Measurements from ENCODE around the gene CHM. TPM values are rescaled to one million over a fixed set of nuclear protein-coding genes. Genes with fewer than 3 reads are reported as not detected.
"Not testable (repeated sequence)": the region's sequence is repeated elsewhere in the genome, so short reads cannot be mapped to it uniquely, and the experiment has no call there.

CHM gene
- total RNA-seq, 2 donors from 2014 or later = 11.2 to 17.3 TPM

DNA sequence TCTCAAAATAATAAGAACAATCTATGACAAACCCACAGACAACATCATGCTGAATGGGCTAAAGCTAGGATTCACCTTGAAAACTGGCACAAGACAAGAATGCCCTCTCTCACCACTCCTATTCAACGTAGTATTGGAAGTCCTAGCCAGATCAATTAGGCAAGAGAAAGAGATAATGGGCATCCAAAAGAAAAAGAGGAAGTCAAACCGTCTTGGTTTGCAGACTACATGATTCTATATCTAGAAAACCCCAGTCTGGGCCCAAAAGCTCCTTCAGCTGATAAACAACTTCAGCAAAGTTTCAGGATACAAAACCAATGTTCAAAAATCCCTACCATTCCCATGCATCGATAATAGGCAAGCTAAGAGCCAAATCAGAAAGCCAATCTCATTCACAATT is 59.0 kb downstream of the CHM start:
- DNase-seq (no peak), ATAC-seq (no peak)
- H3K27me3 Mint-ChIP-seq = no peaks in the 10 kb centered on the region
- no peaks in the 10 kb centered on the region for H3K9me3 ChIP-seq (ENCODE audit: control insufficient read depth, low read length, poor library complexity, severe bottlenecking)
- peaks cover 8% of the 10 kb centered on the region for H3K4me1 Mint-ChIP-seq
- H3K36me3 Mint-ChIP-seq (ENCODE audit: low read depth) = peaks cover 2% of the 10 kb centered on the region
- H3K27ac Mint-ChIP-seq = no peak overlapping the region
- H3K4me3 Mint-ChIP-seq = no peak overlapping the region

GRCh38 chrX:85980286-85980685 is 67.1 kb downstream of the CHM start:
- no peak overlapping the region for H3K27ac Mint-ChIP-seq
- no peaks in the 10 kb centered on the region for H3K9me3 ChIP-seq (ENCODE audit: control insufficient read depth, low read length, poor library complexity, severe bottlenecking)
- ATAC-seq (no peak), DNase-seq (no peak)
- H3K27me3 Mint-ChIP-seq = no peaks in the 10 kb centered on the region
- no peak overlapping the region for H3K4me3 Mint-ChIP-seq
- no peaks in the 10 kb centered on the region for H3K4me1 Mint-ChIP-seq
- no peaks in the 10 kb centered on the region for H3K36me3 Mint-ChIP-seq (ENCODE audit: low read depth)

DNA sequence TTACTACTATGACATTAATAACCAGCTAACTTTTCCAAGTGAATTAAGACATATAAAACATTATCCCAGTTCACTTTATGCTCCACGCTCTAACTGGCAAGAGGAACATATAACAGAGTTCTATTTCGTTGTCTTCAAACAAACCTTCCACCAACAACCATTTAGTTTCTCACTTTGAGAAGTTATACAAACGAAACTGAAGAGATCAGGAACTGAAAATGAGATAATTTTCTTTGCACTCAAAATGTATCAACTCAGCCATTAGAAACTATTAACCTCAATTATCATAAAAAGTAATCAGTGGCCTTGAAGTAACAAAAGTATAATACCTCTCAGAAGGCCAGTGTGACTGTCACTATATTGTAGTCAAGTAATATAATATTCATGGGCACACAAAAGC is 70.1 kb downstream of the CHM start:
- H3K9me3 ChIP-seq (ENCODE audit: control insufficient read depth, low read length, poor library complexity, severe bottlenecking) = no peaks in the 10 kb centered on the region
- DNase-seq = no peak
- ATAC-seq = no peak
- no peaks in the 10 kb centered on the region for H3K27me3 Mint-ChIP-seq
- H3K4me1 Mint-ChIP-seq = no peaks in the 10 kb centered on the region
- H3K27ac Mint-ChIP-seq = no peak overlapping the region
- no peaks in the 10 kb centered on the region for H3K36me3 Mint-ChIP-seq (ENCODE audit: low read depth)
- no peak overlapping the region for H3K4me3 Mint-ChIP-seq

- not testable (repeated sequence) for H3K27ac Mint-ChIP-seq; H3K9me3 ChIP-seq (ENCODE audit: control insufficient read depth, low read length, poor library complexity, severe bottlenecking); H3K4me1 Mint-ChIP-seq; H3K27me3 Mint-ChIP-seq; H3K4me3 Mint-ChIP-seq; H3K36me3 Mint-ChIP-seq (ENCODE audit: low read depth); ATAC-seq; DNase-seq
Observed at GRCh38 chrX:85972351-85972750, 75.0 kb downstream of the CHM start.

DNA sequence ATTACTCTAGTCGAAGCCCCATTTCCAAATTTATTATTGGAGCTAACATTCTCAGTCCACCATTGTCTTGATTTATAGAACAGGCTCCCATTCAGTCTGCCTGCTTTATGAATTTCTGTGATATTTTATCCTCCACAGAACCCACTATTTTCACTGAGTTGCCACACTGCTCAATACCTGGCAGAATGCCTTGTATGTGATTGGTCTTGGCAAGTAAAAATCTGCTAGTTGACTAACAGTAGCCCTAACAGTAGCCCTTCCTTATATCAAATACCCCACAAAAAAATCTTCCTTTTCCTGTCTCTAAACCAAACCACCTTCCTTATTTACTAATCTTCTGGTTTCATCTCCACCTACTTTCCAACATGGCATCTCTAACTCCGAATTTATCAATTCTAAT is 82.6 kb downstream of the CHM start:
- DNase-seq (no peak), ATAC-seq (no peak)
- Mint-ChIP-seq H3K27ac (no peak overlapping the region), H3K4me3 (no peak overlapping the region), H3K4me1 (no peaks in the 10 kb centered on the region), H3K27me3 (no peaks in the 10 kb centered on the region), H3K36me3 (ENCODE audit: low read depth) (peaks cover 4% of the 10 kb centered on the region)
- no peaks in the 10 kb centered on the region for H3K9me3 ChIP-seq (ENCODE audit: control insufficient read depth, low read length, poor library complexity, severe bottlenecking)

GRCh38 chrX:85963736-85964135 is 83.6 kb downstream of the CHM start:
- ATAC-seq (no peak), DNase-seq (no peak)
- H3K36me3 Mint-ChIP-seq (ENCODE audit: low read depth) = peaks cover 4% of the 10 kb centered on the region
- no peak overlapping the region for H3K27ac Mint-ChIP-seq
- H3K27me3 Mint-ChIP-seq = no peaks in the 10 kb centered on the region
- H3K9me3 ChIP-seq (ENCODE audit: control insufficient read depth, low read length, poor library complexity, severe bottlenecking) = no peaks in the 10 kb centered on the region
- no peak overlapping the region for H3K4me3 Mint-ChIP-seq
- H3K4me1 Mint-ChIP-seq = no peaks in the 10 kb centered on the region

DNA sequence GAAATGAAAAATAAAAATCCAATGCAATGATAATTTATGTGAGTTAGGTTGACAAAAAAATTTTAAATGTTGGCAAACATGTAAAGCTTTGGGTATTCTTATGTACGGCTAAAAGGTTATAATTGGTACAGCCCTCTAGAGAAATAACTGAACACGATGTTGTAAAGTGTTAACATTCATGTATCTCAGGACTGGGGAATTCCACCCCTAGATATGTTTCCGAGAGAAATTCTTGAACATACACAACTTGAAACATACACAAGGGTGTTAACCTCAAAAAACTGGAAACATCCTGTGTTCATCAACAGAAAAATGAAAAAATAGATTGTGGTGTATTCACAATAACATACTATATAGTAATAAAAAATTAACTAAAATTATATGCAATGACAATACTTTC is 91.8 kb downstream of the CHM start:
- H3K27ac Mint-ChIP-seq = no peak overlapping the region
- no peaks in the 10 kb centered on the region for H3K27me3 Mint-ChIP-seq
- peaks cover 6% of the 10 kb centered on the region for H3K36me3 Mint-ChIP-seq (ENCODE audit: low read depth)
- no peaks in the 10 kb centered on the region for H3K4me1 Mint-ChIP-seq
- ATAC-seq (no peak), DNase-seq (no peak)
- H3K4me3 Mint-ChIP-seq = no peak overlapping the region
- H3K9me3 ChIP-seq (ENCODE audit: control insufficient read depth, low read length, poor library complexity, severe bottlenecking) = no peaks in the 10 kb centered on the region

DNA sequence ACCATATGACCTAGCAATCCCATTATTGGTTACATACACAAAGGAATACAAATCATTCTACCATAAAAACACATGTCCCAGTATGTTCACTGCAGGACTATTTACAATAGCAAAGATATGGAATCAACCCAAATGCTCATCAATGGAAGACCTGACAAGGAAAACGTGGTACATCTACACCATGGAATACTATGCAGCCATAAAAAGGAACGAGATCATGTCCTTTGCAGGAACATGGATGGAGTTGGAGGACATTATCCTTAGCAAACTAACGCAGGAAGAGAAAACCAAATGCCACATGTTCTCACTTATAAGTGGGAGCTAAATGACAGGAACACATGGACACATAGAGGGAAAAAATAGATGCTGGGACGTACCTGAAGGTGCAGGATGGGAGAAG is 102.6 kb downstream of the CHM start:
- ATAC-seq; H3K4me1 Mint-ChIP-seq; H3K4me3 Mint-ChIP-seq; H3K36me3 Mint-ChIP-seq (ENCODE audit: low read depth); H3K27ac Mint-ChIP-seq; H3K9me3 ChIP-seq (ENCODE audit: control insufficient read depth, low read length, poor library complexity, severe bottlenecking); DNase-seq; H3K27me3 Mint-ChIP-seq: not testable (repeated sequence)

DNA sequence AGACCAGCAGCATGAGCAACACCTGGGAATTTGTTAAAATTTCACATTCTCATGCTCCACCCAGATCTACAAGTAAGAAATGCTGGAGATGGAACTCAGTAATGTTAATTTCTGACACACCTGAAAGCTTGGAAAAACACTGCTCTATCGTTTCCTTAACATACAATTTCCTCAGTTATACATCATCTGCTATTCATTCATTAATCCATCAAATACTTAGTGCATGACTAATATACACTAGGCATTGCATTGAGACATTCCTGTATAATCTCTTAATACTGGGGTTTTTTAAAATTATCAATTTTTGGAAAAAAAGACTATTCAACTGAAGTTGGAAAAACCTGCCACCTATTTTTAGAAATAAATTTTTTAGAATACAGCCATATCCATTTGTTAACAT is 106.1 kb downstream of the CHM start:
- no peak for DNase-seq
- no peaks in the 10 kb centered on the region for H3K27me3 Mint-ChIP-seq
- no peaks in the 10 kb centered on the region for H3K9me3 ChIP-seq (ENCODE audit: control insufficient read depth, low read length, poor library complexity, severe bottlenecking)
- no peak overlapping the region for H3K27ac Mint-ChIP-seq
- no peak for ATAC-seq
- H3K4me3 Mint-ChIP-seq = no peak overlapping the region
- no peaks in the 10 kb centered on the region for H3K4me1 Mint-ChIP-seq
- peaks cover 4% of the 10 kb centered on the region for H3K36me3 Mint-ChIP-seq (ENCODE audit: low read depth)

GRCh38 chrX:85939942-85940341 is 107.4 kb downstream of the CHM start:
- H3K27ac Mint-ChIP-seq; ATAC-seq; H3K4me3 Mint-ChIP-seq; DNase-seq; H3K9me3 ChIP-seq (ENCODE audit: control insufficient read depth, low read length, poor library complexity, severe bottlenecking); H3K4me1 Mint-ChIP-seq; H3K27me3 Mint-ChIP-seq; H3K36me3 Mint-ChIP-seq (ENCODE audit: low read depth): not testable (repeated sequence)

DNA sequence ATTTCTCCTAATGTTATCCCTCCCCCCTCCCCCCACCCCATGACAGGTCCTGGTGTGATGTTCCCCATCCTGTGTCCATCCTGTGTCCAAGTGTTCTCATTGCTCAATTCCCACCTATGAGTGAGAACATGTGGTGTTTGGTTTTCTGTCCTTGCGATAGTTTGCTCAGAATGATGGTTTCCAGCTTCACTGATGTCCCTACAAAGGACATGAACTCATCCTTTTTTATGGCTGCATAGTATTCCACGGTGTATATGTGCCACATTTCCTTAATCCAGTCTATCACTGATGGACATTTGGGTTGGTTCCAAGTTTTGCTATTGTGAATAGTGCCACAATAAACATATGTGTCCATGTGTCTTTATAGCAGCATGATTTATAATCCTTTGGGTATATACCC is 113.0 kb downstream of the CHM start:
- H3K36me3 Mint-ChIP-seq (ENCODE audit: low read depth); H3K27me3 Mint-ChIP-seq; H3K27ac Mint-ChIP-seq; H3K9me3 ChIP-seq (ENCODE audit: control insufficient read depth, low read length, poor library complexity, severe bottlenecking); H3K4me1 Mint-ChIP-seq; ATAC-seq; H3K4me3 Mint-ChIP-seq; DNase-seq: not testable (repeated sequence)

- ATAC-seq (no peak), DNase-seq (no peak)
- no peaks in the 10 kb centered on the region for H3K36me3 Mint-ChIP-seq (ENCODE audit: low read depth)
- no peak overlapping the region for H3K27ac Mint-ChIP-seq
- H3K4me1 Mint-ChIP-seq = peaks cover 4% of the 10 kb centered on the region
- no peak overlapping the region for H3K4me3 Mint-ChIP-seq
- no peaks in the 10 kb centered on the region for H3K9me3 ChIP-seq (ENCODE audit: control insufficient read depth, low read length, poor library complexity, severe bottlenecking)
- H3K27me3 Mint-ChIP-seq = no peaks in the 10 kb centered on the region
Observed at GRCh38 chrX:85930099-85930498, 117.3 kb downstream of the CHM start.

DNA sequence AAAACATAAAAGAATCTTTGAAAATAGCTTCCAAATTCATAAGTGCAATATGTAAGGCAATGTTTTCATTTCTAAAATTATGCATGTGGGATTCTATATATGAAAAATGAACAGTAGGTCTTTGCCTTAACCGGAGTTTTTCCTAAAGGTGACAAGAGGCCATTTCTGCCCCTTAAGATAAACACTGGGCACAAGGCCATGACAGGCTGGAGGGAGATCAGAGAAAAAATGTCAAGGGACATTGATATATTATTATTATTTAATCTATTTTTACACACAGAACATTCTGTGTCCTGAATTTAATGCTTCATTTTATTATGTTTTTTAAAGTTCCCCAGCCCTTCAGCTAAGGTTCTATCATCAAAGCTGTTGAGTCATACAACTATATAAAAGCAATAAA is 118.8 kb downstream of the CHM start:
- ATAC-seq = no peak
- Mint-ChIP-seq H3K4me1 (peaks cover 9% of the 10 kb centered on the region), H3K4me3 (no peak overlapping the region), H3K36me3 (ENCODE audit: low read depth) (peaks cover 3% of the 10 kb centered on the region), H3K27me3 (no peaks in the 10 kb centered on the region), H3K27ac (no peak overlapping the region)
- H3K9me3 ChIP-seq (ENCODE audit: control insufficient read depth, low read length, poor library complexity, severe bottlenecking) = no peaks in the 10 kb centered on the region
- DNase-seq = no peak

GRCh38 chrX:85927740-85928139 is 119.6 kb downstream of the CHM start:
- Mint-ChIP-seq H3K4me3 (no peak overlapping the region), H3K4me1 (peaks cover 12% of the 10 kb centered on the region), H3K36me3 (ENCODE audit: low read depth) (peaks cover 5% of the 10 kb centered on the region), H3K27me3 (no peaks in the 10 kb centered on the region), H3K27ac (no peak overlapping the region)
- DNase-seq (no peak), ATAC-seq (no peak)
- H3K9me3 ChIP-seq (ENCODE audit: control insufficient read depth, low read length, poor library complexity, severe bottlenecking) = no peaks in the 10 kb centered on the region

DNA sequence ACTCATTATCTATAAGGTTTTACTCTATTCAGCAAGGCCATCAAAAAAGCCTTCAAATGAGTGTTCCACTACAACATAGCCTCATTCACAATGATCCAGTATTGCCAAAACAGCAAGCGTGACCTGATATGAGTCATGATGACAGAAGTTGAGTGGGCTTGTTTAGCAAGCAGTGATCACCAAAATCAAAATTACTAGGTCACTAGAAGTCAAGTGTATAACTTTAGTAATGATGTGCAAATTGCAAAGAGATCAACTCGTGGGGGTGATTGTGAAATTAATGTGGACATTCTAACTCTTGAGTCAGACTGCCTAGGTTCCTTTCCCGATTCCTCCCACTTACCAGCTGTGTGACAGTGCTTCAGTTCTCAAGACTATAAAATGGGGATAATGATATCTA is 124.5 kb downstream of the CHM start:
- Mint-ChIP-seq H3K27me3 (no peaks in the 10 kb centered on the region), H3K36me3 (ENCODE audit: low read depth) (peaks cover 5% of the 10 kb centered on the region), H3K4me3 (no peak overlapping the region), H3K27ac (no peak overlapping the region), H3K4me1 (peaks cover 11% of the 10 kb centered on the region)
- ATAC-seq (no peak), DNase-seq (no peak)
- no peaks in the 10 kb centered on the region for H3K9me3 ChIP-seq (ENCODE audit: control insufficient read depth, low read length, poor library complexity, severe bottlenecking)

All from T-helper 17 cell (primary cell).